AG04450 (cell line): ENCODE measurements around the gene C3orf52. TPM values are rescaled to one million over a fixed set of nuclear protein-coding genes. Genes with fewer than 3 reads are reported as not detected.

ENCODE experiments used
- CTCF ChIA-PET: fragments of 300-600, 350-600 bp; formaldehyde crosslinking; extraction: SDS; loops from one replicate; lab custom pipeline; 2022; ENCODE audit warnings: antibody characterized with exemption, inconsistent platforms; lab: Charles Lee
- POLR2A ChIA-PET: fragments of 350-600 bp; formaldehyde crosslinking; extraction: SDS; loops from one replicate; lab custom pipeline; 2021; ENCODE audit warnings: antibody characterized with exemption, inconsistent platforms; lab: Yijun Ruan, JAX
- DNase-seq: peaks from one replicate; pipeline ENCODE4 v3.0.0-alpha.2; 2011; ENCODE audit warnings: low read depth, low spot score
- H3K27ac ChIP-seq: one replicate; pipeline ENCODE4 v1.5.1; 2012; ENCODE audit warnings: low read depth, low read length, control low read depth
- H3K27me3 ChIP-seq: one replicate; pipeline ENCODE4 v1.6.0; 2012; ENCODE audit warnings: low read length; ENCODE audit not compliant: control insufficient read depth, insufficient read depth
- H3K4me3 ChIP-seq: 2 replicates; pipeline ENCODE4 v1.5.1; 2011; ENCODE audit warnings: mild to moderate bottlenecking, low read depth, low read length, control low read depth
- H3K9me3 ChIP-seq: 2 replicates; pipeline ENCODE4 v1.5.1; 2012; ENCODE audit warnings: low read length; ENCODE audit not compliant: control insufficient read depth, insufficient read depth
- polyA plus RNA-seq: library from polyadenylated mRNA; depleted of rRNA; stranded (reverse); fragments of >200 nt; gene quantifications from 2 replicates; pipeline ENCODE4 v1.2.3, GENCODE V29; 2011
- TF ChIP-seq, protein P1 (sequence below): IDR thresholded peaks from 2 replicates; pipeline ENCODE4 v1.5.1; 2011; ENCODE audit warnings: low read depth, low read length, control low read depth, inconsistent platforms

The C3orf52 gene
- polyA plus RNA-seq, 1 experiment = 7.0 TPM

- POLR2A ChIA-PET = no interaction called here
Observed at GRCh38 chr3:112129925-112130637, 43.9 kb downstream of the C3orf52 start.

GRCh38 chr3:112130638-112130993 is 44.4 kb downstream of the C3orf52 start:
- ChIA-PET CTCF (no interaction called here), POLR2A (no interaction called here)
- TF ChIP-seq, protein P1, sequence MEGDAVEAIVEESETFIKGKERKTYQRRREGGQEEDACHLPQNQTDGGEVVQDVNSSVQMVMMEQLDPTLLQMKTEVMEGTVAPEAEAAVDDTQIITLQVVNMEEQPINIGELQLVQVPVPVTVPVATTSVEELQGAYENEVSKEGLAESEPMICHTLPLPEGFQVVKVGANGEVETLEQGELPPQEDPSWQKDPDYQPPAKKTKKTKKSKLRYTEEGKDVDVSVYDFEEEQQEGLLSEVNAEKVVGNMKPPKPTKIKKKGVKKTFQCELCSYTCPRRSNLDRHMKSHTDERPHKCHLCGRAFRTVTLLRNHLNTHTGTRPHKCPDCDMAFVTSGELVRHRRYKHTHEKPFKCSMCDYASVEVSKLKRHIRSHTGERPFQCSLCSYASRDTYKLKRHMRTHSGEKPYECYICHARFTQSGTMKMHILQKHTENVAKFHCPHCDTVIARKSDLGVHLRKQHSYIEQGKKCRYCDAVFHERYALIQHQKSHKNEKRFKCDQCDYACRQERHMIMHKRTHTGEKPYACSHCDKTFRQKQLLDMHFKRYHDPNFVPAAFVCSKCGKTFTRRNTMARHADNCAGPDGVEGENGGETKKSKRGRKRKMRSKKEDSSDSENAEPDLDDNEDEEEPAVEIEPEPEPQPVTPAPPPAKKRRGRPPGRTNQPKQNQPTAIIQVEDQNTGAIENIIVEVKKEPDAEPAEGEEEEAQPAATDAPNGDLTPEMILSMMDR = no peak
- Histone ChIP-seq H3K9me3 (no peaks in the 10 kb centered on the region), H3K27ac (no peak overlapping the region), H3K27me3 (no peaks in the 10 kb centered on the region), H3K4me3 (no peak overlapping the region)
- no peak for DNase-seq

More at GRCh38 chr3:112129925-112130637, 43.9 kb downstream of the C3orf52 start:
- Histone ChIP-seq H3K27me3 (no peaks in the 10 kb centered on the region), H3K9me3 (no peaks in the 10 kb centered on the region), H3K4me3 (no peak overlapping the region), H3K27ac (no peak overlapping the region)
- TF ChIP-seq, protein P1 = no peak
- CTCF ChIA-PET = interaction anchor here (3.6 kb wide), 1 partner anchor 18 kb away, joined by 18 read pairs; no protein-coding TSS in a partner anchor
- DNase-seq = no peak

GRCh38 chr3:112131111-112131510 is 44.9 kb downstream of the C3orf52 start:
- ChIA-PET CTCF (no interaction called here), POLR2A (no interaction called here)

DNA sequence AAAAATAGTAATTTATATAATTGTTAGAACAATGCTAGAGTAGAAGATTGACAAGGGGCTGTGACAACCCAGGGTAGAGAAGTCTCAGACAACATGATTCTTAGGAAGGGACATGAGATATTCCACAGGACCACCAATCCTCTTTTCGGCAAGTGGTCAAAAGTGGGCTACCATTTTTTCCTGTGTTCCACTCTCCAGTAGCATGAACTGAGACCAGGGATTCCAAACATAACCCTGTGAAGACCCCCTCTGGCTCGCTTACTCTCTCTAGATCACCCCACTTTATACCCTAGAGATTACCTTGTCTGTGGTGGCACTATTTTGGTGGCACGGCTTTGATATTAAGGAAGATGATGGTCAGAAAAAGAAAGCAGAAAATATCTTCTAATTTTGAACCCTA is 45.9 kb downstream of the C3orf52 start:
- no peak overlapping the region for H3K4me3 ChIP-seq
- H3K27ac ChIP-seq = no peak overlapping the region
- ChIA-PET CTCF (no interaction called here), POLR2A (no interaction called here)
- H3K9me3 ChIP-seq = no peaks in the 10 kb centered on the region
- TF ChIP-seq, protein P1 = no peak
- DNase-seq = no peak
- no peaks in the 10 kb centered on the region for H3K27me3 ChIP-seq

More at GRCh38 chr3:112131111-112131510, 44.9 kb downstream of the C3orf52 start:
- no peak overlapping the region for H3K27ac ChIP-seq
- H3K4me3 ChIP-seq = no peak overlapping the region
- DNase-seq = no peak
- H3K9me3 ChIP-seq = no peaks in the 10 kb centered on the region
- TF ChIP-seq, protein P1 = no peak
- H3K27me3 ChIP-seq = no peaks in the 10 kb centered on the region

DNA sequence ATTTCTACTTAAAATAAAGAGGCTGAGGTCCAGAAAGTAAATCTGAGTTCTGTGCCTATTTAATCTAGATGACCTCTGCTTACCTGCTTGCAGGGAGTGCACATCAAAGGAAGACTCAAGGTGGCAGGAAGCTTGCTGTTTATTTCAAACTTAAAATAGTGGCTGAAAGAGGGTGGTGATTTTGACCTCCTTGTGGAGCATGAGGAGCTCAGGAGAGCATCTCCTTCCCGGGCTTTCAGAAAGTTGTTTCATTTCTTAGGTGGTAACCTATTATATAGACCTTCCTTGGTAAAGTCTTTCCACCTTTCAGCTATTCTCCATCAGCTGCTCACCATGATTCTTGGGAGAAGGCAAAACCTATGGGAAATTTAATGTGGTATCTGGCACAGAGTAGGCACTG is 46.4 kb downstream of the C3orf52 start:
- Histone ChIP-seq H3K27ac (no peak overlapping the region), H3K9me3 (no peaks in the 10 kb centered on the region), H3K4me3 (no peak overlapping the region), H3K27me3 (no peaks in the 10 kb centered on the region)
- TF ChIP-seq, protein P1 = no peak
- ChIA-PET CTCF (no interaction called here), POLR2A (no interaction called here)
- no peak for DNase-seq
